ENCODE measurements around the gene PPP3CB. TPM values are rescaled to one million over a fixed set of nuclear protein-coding genes. Genes with fewer than 3 reads are reported as not detected.

Gene PPP3CB
- total RNA-seq, 1 donor from 2014 or later: 49.9 TPM

GRCh38 chr10:73495226-73495883 is 469 bp downstream of the PPP3CB start:
- Mint-ChIP-seq H3K4me1 (peaks cover 37% of the 10 kb centered on the region), H3K27ac (peak overlapping the region; percentile 98), H3K4me3 (peak overlapping the region; percentile 97), H3K27me3 (ENCODE audit: low read depth) (no peaks in the 10 kb centered on the region), H3K9me3 (no peaks in the 10 kb centered on the region), H3K36me3 (peaks cover 4% of the 10 kb centered on the region)
- DNase-seq (ENCODE audit: low spot score in 2 of 2, unreplicated experiment in 2 of 2): peak; percentile 48 to 73
- TF ChIP-seq CTCF (IDR thresholded peaks at IDR 0.05; ENCODE audit: unreplicated experiment): no peak

GRCh38 chr10:73494877-73495225 is 973 bp downstream of the PPP3CB start:
- Mint-ChIP-seq H3K4me1 (peaks cover 37% of the 10 kb centered on the region), H3K4me3 (peak overlapping the region; percentile 97), H3K9me3 (no peaks in the 10 kb centered on the region), H3K27ac (peak overlapping the region; percentile 98), H3K36me3 (peaks cover 4% of the 10 kb centered on the region), H3K27me3 (ENCODE audit: low read depth) (no peaks in the 10 kb centered on the region)
- no peak for DNase-seq (ENCODE audit: low spot score in 2 of 2, unreplicated experiment in 2 of 2)
- no peak for TF ChIP-seq CTCF (IDR thresholded peaks at IDR 0.05; ENCODE audit: unreplicated experiment)

GRCh38 chr10:73494213-73494612 is 1.6 kb downstream of the PPP3CB start:
- H3K4me3 Mint-ChIP-seq: peak overlapping the region; percentile 52
- peak overlapping the region; percentile 80 for H3K27ac Mint-ChIP-seq
- peaks cover 37% of the 10 kb centered on the region for H3K4me1 Mint-ChIP-seq
- TF ChIP-seq CTCF (IDR thresholded peaks at IDR 0.05; ENCODE audit: unreplicated experiment): no peak
- H3K36me3 Mint-ChIP-seq: no peaks in the 10 kb centered on the region
- no peaks in the 10 kb centered on the region for H3K9me3 Mint-ChIP-seq
- H3K27me3 Mint-ChIP-seq (ENCODE audit: low read depth): no peaks in the 10 kb centered on the region
- no peak for DNase-seq (ENCODE audit: low spot score in 2 of 2, unreplicated experiment in 2 of 2)

GRCh38 chr10:73493781-73494180 is 2.0 kb downstream of the PPP3CB start:
- H3K36me3 Mint-ChIP-seq: peaks cover 3% of the 10 kb centered on the region

GRCh38 chr10:73486601-73487000 is 9.2 kb downstream of the PPP3CB start:
- Mint-ChIP-seq H3K27me3 (ENCODE audit: low read depth) (no peaks in the 10 kb centered on the region), H3K36me3 (peaks cover 19% of the 10 kb centered on the region), H3K4me3 (no peak overlapping the region), H3K9me3 (peaks cover 4% of the 10 kb centered on the region), H3K27ac (peak overlapping the region; percentile 44), H3K4me1 (no peaks in the 10 kb centered on the region)
- no peak for DNase-seq (ENCODE audit: low spot score in 2 of 2, unreplicated experiment in 2 of 2)
- TF ChIP-seq CTCF (IDR thresholded peaks at IDR 0.05; ENCODE audit: unreplicated experiment): no peak

More at GRCh38 chr10:73493781-73494180, 2.0 kb downstream of the PPP3CB start:
- Mint-ChIP-seq H3K27ac (peak overlapping the region; percentile 80), H3K9me3 (no peaks in the 10 kb centered on the region), H3K4me1 (peaks cover 37% of the 10 kb centered on the region), H3K4me3 (peak overlapping the region; percentile 52), H3K27me3 (ENCODE audit: low read depth) (no peaks in the 10 kb centered on the region)
- DNase-seq (ENCODE audit: low spot score in 2 of 2, unreplicated experiment in 2 of 2): no peak
- no peak for TF ChIP-seq CTCF (IDR thresholded peaks at IDR 0.05; ENCODE audit: unreplicated experiment)

All from mesothelial cell of epicardium (in vitro differentiated cells).